Left ventricle myocardium inferior (tissue), 1 donor: Measurements from ENCODE around the gene MCHR2. TPM values are rescaled to one million over a fixed set of nuclear protein-coding genes. Genes with fewer than 3 reads are reported as not detected.
A peak's percentile ranks its signal among the peaks of the same experiment; 100 is the strongest.

Source experiments
- DNase-seq: peaks from one replicate; pipeline ENCODE4 v3.0.0-alpha.2; 2020
- H3K27ac ChIP-seq: fragments of 200-600 bp; replicated peaks from 2 replicates; pipeline ENCODE4 v1.8.0; 2021
- H3K27me3 ChIP-seq: fragments of 200-600 bp; 2 replicates; pipeline ENCODE4 v1.8.0; 2021; ENCODE audit warnings: low read depth
- H3K36me3 ChIP-seq: fragments of 200-600 bp; 2 replicates; pipeline ENCODE4 v1.8.0; 2021
- H3K4me1 ChIP-seq: fragments of 200-600 bp; 2 replicates; pipeline ENCODE4 v1.8.0; 2021
- H3K4me3 ChIP-seq: fragments of 200-600 bp; 2 replicates; pipeline ENCODE4 v1.8.0; 2021; ENCODE audit warnings: mild to moderate bottlenecking, moderate library complexity
- H3K9me3 ChIP-seq: fragments of 200-600 bp; replicated peaks from 2 replicates; pipeline ENCODE4 v1.8.0; 2021
- CTCF ChIP-seq: fragments of 200-600 bp; IDR thresholded peaks from 2 replicates; pipeline ENCODE4 v1.8.0; 2021; ENCODE audit warnings: antibody characterized with exemption, mild to moderate bottlenecking, borderline replicate concordance
- intact Hi-C: fragments of 100-400 bp; cut with micrococcal nuclease; formaldehyde crosslinking; loops from one replicate; pipeline ENCODE4 v1.11.0; 2022
- total RNA-seq: library from RNA; stranded (reverse); fragmentation: NEBNext Ultra II Directional; extraction: Animal tissue kit (Norgen Biotek cat#: 25700); gene quantifications from one replicate; pipeline ENCODE4 v1.2.1, GENCODE V29; 2021
- donor health status: DM: no; HTN: yes; CAD: no; lungs with severe emphysema.

Gene MCHR2
- total RNA-seq, 1 donor from 2014 or later: not detected

- no peak for DNase-seq
- no peak overlapping the region for H3K4me3 ChIP-seq
- peaks cover 27% of the 10 kb centered on the region for H3K27me3 ChIP-seq
- H3K9me3 ChIP-seq: no peaks in the 10 kb centered on the region
- no peaks in the 10 kb centered on the region for H3K36me3 ChIP-seq
- TF ChIP-seq CTCF: peak; percentile 62
- intact Hi-C loops: no loop called here
- H3K4me1 ChIP-seq: no peaks in the 10 kb centered on the region
- H3K27ac ChIP-seq: no peak overlapping the region
These were observed 88.6 kb downstream of the MCHR2 start for GRCh38 chr6:99905209-99906106.

- intact Hi-C loops: no loop called here
- H3K4me3 ChIP-seq: no peak overlapping the region
These were observed 92.2 kb downstream of the MCHR2 start for GRCh38 chr6:99901596-99902384.

GRCh38 chr6:99894815-99895214 lies 99.2 kb downstream of the MCHR2 start:
- no peaks in the 10 kb centered on the region for H3K36me3 ChIP-seq
- no peak overlapping the region for H3K27ac ChIP-seq
- H3K4me1 ChIP-seq: no peaks in the 10 kb centered on the region
- H3K27me3 ChIP-seq: no peaks in the 10 kb centered on the region
- H3K4me3 ChIP-seq: no peak overlapping the region
- no peak for TF ChIP-seq CTCF
- H3K9me3 ChIP-seq: no peaks in the 10 kb centered on the region
- intact Hi-C loops: no loop called here
- DNase-seq: no peak

More at GRCh38 chr6:99901596-99902384, 92.2 kb downstream of the MCHR2 start:
- no peak overlapping the region for H3K27ac ChIP-seq
- no peaks in the 10 kb centered on the region for H3K36me3 ChIP-seq
- H3K9me3 ChIP-seq: no peaks in the 10 kb centered on the region
- peaks cover 6% of the 10 kb centered on the region for H3K27me3 ChIP-seq
- no peaks in the 10 kb centered on the region for H3K4me1 ChIP-seq
- DNase-seq: no peak
- TF ChIP-seq CTCF: no peak

- no peaks in the 10 kb centered on the region for H3K36me3 ChIP-seq
- H3K9me3 ChIP-seq: no peaks in the 10 kb centered on the region
- no peak overlapping the region for H3K27ac ChIP-seq
- H3K27me3 ChIP-seq: no peaks in the 10 kb centered on the region
- no peak for TF ChIP-seq CTCF
- no peak for DNase-seq
- no peak overlapping the region for H3K4me3 ChIP-seq
- H3K4me1 ChIP-seq: no peaks in the 10 kb centered on the region
- intact Hi-C loops: no loop called here
These were observed 107.0 kb downstream of the MCHR2 start for GRCh38 chr6:99887066-99887465.

GRCh38 chr6:99885051-99885450 lies 109.0 kb downstream of the MCHR2 start:
- no peak overlapping the region for H3K27ac ChIP-seq
- no peaks in the 10 kb centered on the region for H3K9me3 ChIP-seq
- H3K36me3 ChIP-seq: no peaks in the 10 kb centered on the region
- intact Hi-C loops: no loop called here
- no peak for TF ChIP-seq CTCF
- H3K4me3 ChIP-seq: no peak overlapping the region
- no peaks in the 10 kb centered on the region for H3K4me1 ChIP-seq
- H3K27me3 ChIP-seq: no peaks in the 10 kb centered on the region
- DNase-seq: no peak
